ENCODE results near the gene RGS11. TPM values are rescaled to one million over a fixed set of nuclear protein-coding genes. Genes with fewer than 3 reads are reported as not detected.

The RGS11 gene
- total and polyA plus RNA-seq, 4 donors: 1.8 to 5.6 (median 3.2) TPM

GRCh38 chr16:318628-319027, 42.9 kb upstream of the RGS11 start:
- Histone ChIP-seq H3K9ac (ENCODE audit: insufficient read depth in 1 of 2, low read length in 2 of 2) (no peak overlapping the region), H3K27ac (ENCODE audit: low read depth in 1 of 2, low read length in 1 of 2) (no peak overlapping the region), H3K9me3 (ENCODE audit: control insufficient read depth in 4 of 4, insufficient read depth in 3 of 4, low read length in 3 of 4) (no peaks in the 10 kb centered on the region), H3K27me3 (ENCODE audit: control insufficient read depth in 3 of 3, insufficient read depth in 3 of 3, low read length in 2 of 3) (no peaks in the 10 kb centered on the region), H3K4me1 (ENCODE audit: control insufficient read depth in 5 of 5, insufficient read depth in 5 of 5, low read length in 5 of 5) (peaks cover 0 to 1% (median 0%) of the 10 kb centered on the region in 5 donors), H3K4me3 (no peak overlapping the region), H3K36me3 (ENCODE audit: control insufficient read depth in 4 of 4, insufficient read depth in 4 of 4, low read length in 4 of 4) (peaks cover 0 to 24% (median 4%) of the 10 kb centered on the region in 4 donors)
- DNase-seq: no peak
- WGBS, 2 donors: 92 to 93% methylated on average over 22 of the region's 22 CpGs
- ATAC-seq (ENCODE audit: insufficient read depth, low FRiP score): no peak
- no peak for TF ChIP-seq CTCF (IDR thresholded peaks at IDR 0.05; ENCODE audit: control extremely low read depth, extremely low read depth)

GRCh38 chr16:317583-317982, 41.8 kb upstream of the RGS11 start:
- TF ChIP-seq CTCF (IDR thresholded peaks at IDR 0.05; ENCODE audit: control extremely low read depth, extremely low read depth): no peak

GRCh38 chr16:316741-317464, 41.2 kb upstream of the RGS11 start:
- Histone ChIP-seq H3K4me1 (ENCODE audit: control insufficient read depth in 5 of 5, insufficient read depth in 5 of 5, low read length in 5 of 5) (peaks cover 0 to 1% (median 0%) of the 10 kb centered on the region in 5 donors), H3K9ac (ENCODE audit: insufficient read depth in 1 of 2, low read length in 2 of 2) (no peak overlapping the region), H3K36me3 (ENCODE audit: control insufficient read depth in 4 of 4, insufficient read depth in 4 of 4, low read length in 4 of 4) (peaks cover 0 to 30% (median 10%) of the 10 kb centered on the region in 4 donors), H3K9me3 (ENCODE audit: control insufficient read depth in 4 of 4, insufficient read depth in 3 of 4, low read length in 3 of 4) (no peaks in the 10 kb centered on the region), H3K27me3 (ENCODE audit: control insufficient read depth in 3 of 3, insufficient read depth in 3 of 3, low read length in 2 of 3) (no peaks in the 10 kb centered on the region), H3K27ac (ENCODE audit: low read depth in 1 of 2, low read length in 1 of 2) (no peak overlapping the region), H3K4me3 (no peak overlapping the region)
- no peak for ATAC-seq (ENCODE audit: insufficient read depth, low FRiP score)
- no peak for TF ChIP-seq CTCF (IDR thresholded peaks at IDR 0.05; ENCODE audit: control extremely low read depth, extremely low read depth)
- DNase-seq: no peak
- WGBS, 2 donors: 93 to 94% methylated on average over 19 of the region's 19 CpGs

More at GRCh38 chr16:317583-317982, 41.8 kb upstream of the RGS11 start:
- ATAC-seq (ENCODE audit: insufficient read depth, low FRiP score): no peak
- H3K9ac ChIP-seq (ENCODE audit: insufficient read depth in 1 of 2, low read length in 2 of 2): no peak overlapping the region
- WGBS, 2 donors: 92 to 98% methylated on average over 5 of the region's 5 CpGs
- no peak overlapping the region for H3K4me3 ChIP-seq
- H3K27ac ChIP-seq (ENCODE audit: low read depth in 1 of 2, low read length in 1 of 2): no peak overlapping the region
- peaks cover 0 to 1% (median 0%) of the 10 kb centered on the region in 5 donors for H3K4me1 ChIP-seq (ENCODE audit: control insufficient read depth in 5 of 5, insufficient read depth in 5 of 5, low read length in 5 of 5)
- no peaks in the 10 kb centered on the region for H3K27me3 ChIP-seq (ENCODE audit: control insufficient read depth in 3 of 3, insufficient read depth in 3 of 3, low read length in 2 of 3)
- no peak for DNase-seq
- H3K9me3 ChIP-seq (ENCODE audit: control insufficient read depth in 4 of 4, insufficient read depth in 3 of 4, low read length in 3 of 4): no peaks in the 10 kb centered on the region
- H3K36me3 ChIP-seq (ENCODE audit: control insufficient read depth in 4 of 4, insufficient read depth in 4 of 4, low read length in 4 of 4): peaks cover 0 to 28% (median 10%) of the 10 kb centered on the region in 4 donors

All from lung (tissue), 12 donors.